Hematopoietic multipotent progenitor cell treated with erythropoietin and hydrocortisone succinate and interleukin-3 and kit ligand, for 4 days (in vitro differentiated cells): Measurements from ENCODE around the gene C5.
"Not testable (repeated sequence)": the region's sequence is repeated elsewhere in the genome, so short reads cannot be mapped to it uniquely, and the experiment has no call there.

ENCODE experiments used
- DNase-seq: peaks from one replicate; pipeline ENCODE4 v3.0.0-alpha.2; 2015

The C5 gene

GRCh38 chr9:121050128-121050988, at the start of gene C5:
Gene C5, minus strand, starts transcription at chr9:121050275. Its CDS starts 29 bp downstream, at chr9:121050246.
- DNase-seq = no peak

- DNase-seq = no peak
These were observed 48.6 kb upstream of the C5 start for GRCh38 chr9:121098567-121099198.

- DNase-seq = no peak
These were observed 45.0 kb upstream of the C5 start for GRCh38 chr9:121095057-121095456.

DNA sequence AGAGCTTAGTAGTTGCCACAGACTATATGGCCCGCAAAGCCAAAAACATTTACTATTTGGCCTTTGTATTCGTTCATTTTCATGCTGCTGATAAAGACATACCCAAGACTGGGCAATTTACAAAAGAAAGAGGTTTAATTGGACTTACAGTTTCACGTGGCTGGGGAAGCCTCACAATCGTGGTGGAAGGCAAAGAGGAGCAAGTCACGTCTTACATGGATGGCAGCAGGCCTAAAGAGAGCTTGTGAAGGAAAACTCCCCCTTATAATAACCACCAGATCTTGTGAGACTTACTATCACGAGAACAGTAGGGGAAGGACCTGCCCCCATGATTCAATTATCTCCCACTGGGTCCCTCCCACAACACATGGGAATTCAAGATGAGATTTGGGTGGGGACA, 40.7 kb upstream of the C5 start:
- DNase-seq = not testable (repeated sequence)

- DNase-seq = peak; percentile 59
These were observed 38.5 kb upstream of the C5 start for GRCh38 chr9:121088576-121088975.

- no peak for DNase-seq
These were observed 35.6 kb upstream of the C5 start for GRCh38 chr9:121085661-121086060.

DNA sequence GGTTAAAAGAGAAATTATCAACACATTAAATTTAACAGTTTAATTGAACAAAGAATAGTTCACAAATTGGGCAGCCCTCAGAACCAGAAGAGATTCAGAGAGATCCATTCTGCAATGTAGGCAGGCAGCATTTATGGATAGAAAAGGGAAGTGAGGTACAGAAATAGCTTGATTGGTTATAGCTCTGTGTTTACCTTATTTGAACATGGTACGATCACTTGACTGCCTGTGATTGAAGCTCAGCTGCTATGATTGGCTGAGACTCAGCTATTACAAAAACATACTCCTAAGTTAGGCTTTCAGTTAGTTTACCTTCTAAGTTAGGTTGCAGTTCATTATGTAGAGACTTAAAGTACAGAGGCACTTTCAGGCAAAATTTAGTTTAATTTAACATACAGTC, 32.0 kb upstream of the C5 start:
- DNase-seq = no peak

GRCh38 chr9:121075251-121076036, 25.4 kb upstream of the C5 start:
- peak; percentile 83 for DNase-seq

GRCh38 chr9:121074370-121075250, 24.5 kb upstream of the C5 start, which contains the start of gene CNTRL:
Gene CNTRL, plus strand, starts transcription at chr9:121074955. Its CDS starts 13,372 bp downstream, at chr9:121088327.
- peak; percentile 98 for DNase-seq

GRCh38 chr9:121073038-121073437, 23.0 kb upstream of the C5 start:
- peak; percentile 52 for DNase-seq

DNA sequence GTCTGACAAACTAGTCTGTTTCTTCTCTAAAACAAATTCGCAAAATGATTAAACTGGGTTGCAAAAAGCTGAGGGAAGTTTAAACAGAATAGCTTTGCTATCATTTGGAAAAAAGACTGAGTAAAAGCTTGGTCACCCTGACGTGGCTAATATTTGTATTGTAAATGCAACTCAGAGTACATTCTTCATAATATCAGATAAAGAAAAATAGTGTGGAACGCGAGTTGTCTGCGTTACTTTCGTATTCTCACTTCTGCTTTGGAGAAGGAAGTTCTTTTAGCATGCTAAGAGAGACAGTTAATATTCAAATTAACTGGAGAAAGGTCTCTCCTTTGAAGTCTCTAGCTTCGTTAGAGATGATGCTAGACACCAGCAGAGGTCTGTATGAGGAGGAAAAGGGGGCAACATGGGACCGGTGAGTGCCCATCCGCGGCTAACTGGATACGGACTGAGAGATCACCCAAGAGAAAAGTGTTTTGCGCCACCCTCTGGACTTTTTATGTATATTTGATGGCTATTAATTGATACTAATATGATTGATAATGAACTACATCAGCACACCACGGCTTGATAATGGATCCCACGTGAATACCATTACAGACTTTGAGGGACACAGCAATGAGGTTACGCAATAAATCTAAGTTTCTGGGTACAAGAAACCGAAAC, 21.8 kb upstream of the C5 start:
- peak; percentile 87 for DNase-seq

- no peak for DNase-seq
These were observed 21.3 kb upstream of the C5 start for GRCh38 chr9:121071370-121071755.

- no peak for DNase-seq
These were observed 19.3 kb upstream of the C5 start for GRCh38 chr9:121069396-121069795.

DNA sequence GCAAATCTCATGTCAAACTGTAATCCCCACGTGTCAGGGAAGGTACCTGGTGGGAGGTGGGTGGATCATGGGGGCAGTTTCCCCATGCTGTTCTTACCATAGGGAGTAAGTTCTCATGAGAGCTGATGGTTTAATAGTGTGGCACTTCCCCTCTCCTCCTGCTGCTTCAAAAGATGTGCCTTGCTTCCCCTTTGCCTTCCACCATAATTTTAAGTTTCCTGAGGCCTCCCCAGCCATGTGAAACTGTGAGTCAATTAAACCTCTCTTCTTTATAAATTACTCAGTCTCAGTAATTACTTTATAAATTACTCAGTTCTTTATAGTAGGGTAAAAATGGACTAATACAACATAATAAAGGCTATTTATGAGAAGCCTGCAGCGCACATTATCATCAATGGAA, 17.6 kb upstream of the C5 start:
- no peak for DNase-seq

- DNase-seq = no peak
These were observed 16.8 kb upstream of the C5 start for GRCh38 chr9:121066850-121067249.

- DNase-seq = peak; percentile 88
These were observed 10.0 kb upstream of the C5 start for GRCh38 chr9:121059998-121060636.

DNA sequence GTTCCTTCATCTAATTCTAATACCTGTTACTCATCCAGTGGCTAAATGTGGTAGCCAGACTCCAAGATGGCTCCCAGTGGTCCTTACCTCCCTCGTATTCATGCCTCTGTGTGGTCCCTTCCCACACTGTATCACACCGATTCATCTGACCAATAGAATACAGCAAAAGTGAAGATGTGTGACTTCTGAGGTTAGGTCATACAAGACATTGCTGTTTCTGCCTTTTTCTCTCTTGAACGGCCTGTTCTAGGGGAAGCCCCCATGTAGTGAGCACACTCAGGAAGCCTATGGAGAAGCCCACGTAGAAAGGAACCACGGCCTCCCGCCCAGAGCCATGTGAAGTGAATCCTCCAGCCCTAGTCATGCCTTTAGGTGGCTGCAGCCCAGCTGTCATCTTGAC, 9.4 kb upstream of the C5 start:
- DNase-seq = no peak

DNA sequence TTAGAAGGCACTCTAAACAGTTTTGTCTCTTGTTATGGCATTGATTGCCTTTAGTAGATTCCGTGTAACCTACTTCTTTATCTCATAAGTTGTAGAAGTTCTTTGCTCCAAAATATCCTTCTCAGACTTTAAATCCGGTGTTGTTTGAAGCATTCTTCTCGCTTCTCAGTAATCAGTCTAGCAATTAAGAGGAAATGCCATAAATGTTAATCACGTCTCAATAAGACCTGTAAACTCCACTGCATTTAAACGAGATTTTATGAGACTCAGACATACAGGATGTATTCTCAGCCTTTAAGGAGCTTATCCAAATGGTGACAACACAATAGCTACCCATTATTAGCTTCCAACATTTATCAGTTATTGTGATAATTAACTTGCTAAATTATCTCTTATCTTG, 7.7 kb upstream of the C5 start:
- no peak for DNase-seq

DNA sequence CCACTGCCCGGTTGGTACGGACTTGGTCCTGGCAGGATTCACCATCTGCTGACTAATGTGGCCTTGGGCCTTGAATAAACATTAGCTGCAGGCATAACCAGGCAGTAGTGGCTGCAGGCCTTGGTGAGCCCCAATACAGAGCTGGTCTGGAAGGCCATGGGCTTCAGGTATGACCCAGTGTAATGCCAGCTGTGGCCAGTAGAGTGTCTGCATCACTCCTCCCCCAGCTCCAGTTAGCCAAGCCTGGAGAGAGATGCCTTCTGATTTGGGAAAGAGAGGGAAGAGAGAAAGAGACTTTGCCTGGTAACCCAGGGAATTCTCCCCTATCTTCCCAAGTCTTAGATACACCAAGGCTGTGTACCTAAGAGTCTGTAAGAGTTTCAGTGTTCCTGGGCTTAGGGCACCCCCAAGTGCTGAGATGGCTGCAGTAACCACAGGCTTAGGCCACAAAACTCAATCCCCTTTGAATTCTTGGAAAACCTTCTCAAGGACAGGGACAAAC, 5.6 kb upstream of the C5 start:
- DNase-seq = peak; percentile 38

GRCh38 chr9:121053544-121053943, 3.5 kb upstream of the C5 start:
- DNase-seq = no peak

DNA sequence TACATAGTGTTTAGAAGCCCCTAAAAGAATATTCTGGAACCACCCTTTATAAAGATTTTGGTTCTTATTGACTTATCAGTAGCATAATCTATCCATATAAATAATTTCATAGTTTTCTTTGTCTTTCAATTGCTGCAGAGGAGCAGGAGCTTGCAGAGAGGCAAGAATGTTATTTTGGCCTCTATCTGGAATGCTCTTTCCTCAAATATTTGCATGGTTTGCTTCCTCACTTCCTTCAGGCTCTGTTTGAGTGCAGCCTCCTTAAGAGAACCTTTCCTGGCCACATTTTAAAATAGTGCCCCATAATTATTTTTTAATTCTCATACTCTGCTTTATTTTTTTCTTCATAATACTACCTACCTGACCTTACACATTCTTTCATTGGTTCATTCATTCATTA, 1.5 kb downstream of the C5 start:
- no peak for DNase-seq
